T-helper 2 cell (primary cell): ENCODE data around the gene ZBTB48.
A peak's percentile ranks its signal among the peaks of the same experiment; 100 is the strongest.

Experiments
- DNase-seq, 5 experiments: peaks; one replicate each; pipeline versions ENCODE4 v3.0.0 to v3.0.0-alpha.2; 2012 to 2022

ZBTB48 gene

DNA sequence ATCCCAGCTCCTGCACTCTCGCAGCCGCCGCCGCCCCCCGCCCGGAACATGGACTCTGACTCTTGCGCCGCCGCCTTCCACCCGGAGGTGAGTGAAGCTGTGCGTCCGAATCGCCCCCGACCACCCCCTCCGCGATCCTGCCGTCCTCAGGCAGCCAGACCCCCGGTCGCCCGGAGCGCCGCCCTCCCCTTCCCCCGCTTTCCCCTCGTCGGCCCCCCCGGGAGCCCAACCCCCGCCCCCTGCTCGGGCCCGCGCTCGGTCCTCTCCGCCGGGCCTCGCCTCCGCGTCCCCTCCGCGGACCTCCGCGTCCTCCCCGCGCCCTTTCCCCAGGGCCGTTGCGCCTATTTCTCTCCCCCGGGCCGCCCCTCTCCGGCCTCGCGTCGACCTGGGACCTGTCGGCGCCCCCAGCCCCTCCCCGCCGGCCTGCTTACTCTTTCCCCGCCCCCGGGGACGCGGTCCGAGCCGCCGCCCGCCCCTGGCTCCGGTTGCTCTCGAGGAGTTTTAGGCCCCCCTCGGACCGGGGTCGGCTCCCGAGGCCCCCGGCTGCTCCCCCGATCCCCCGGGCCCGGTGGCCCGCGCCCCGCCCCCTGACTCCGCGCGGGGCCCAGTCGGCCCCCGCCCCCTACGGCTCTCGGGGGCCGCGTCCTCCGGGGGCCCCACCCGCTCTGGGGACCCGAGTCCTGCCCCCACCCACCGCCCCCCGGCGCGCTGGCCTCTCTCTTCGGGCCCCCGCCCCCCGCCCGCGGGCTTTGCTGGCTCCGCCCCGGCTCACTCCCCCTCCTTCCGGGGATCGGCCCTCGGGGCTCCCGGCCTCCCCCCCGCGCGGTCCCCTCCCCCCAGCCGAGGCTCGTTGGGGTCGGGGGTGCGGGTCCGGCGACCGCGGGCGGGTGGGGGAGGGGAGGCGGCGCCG lies 34.5 kb downstream of the ZBTB48 start:
- DNase-seq: peak; percentile 27 to 54 (median 42)

DNA sequence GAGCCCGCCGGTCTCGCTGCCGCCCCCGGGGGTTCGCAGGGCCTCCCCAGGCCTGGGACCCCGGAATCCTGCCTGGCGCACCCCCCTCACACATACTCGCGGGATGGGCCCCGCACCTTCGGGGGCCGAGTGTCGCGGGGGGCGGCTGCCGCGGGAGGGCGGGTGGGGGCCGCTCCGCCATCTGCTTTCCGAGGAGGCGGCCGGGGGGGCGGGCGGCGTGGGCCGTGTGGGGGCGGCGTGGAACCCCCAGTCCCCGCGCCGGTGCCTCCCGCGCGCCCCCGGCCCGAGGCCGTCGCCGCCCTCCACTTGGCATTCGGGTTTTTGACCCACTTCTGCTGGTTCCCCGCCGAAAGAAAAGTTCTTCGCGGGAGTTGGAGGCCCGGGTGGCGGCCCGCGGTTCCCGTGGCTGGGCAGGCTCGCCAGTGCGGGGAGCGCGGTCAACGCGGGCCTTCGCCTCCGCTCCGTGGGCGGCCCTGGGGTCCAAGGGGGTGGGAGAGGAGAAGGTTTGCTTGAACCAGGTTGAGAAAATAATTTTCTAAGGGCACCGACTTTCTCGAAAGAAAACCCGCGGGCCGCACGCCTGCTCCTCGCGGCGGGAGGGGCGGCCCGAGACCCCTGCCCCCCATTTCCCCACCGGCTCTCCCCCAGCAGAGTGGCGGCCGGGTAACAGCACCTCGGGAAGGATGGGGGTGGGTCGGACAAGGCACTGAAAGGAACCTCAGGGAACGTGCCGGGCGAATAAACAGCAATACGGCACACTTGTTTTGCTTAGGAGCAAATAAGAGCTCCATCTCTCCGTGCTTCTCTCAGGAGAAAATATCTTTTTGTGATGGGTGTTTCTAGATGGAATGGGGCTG lies 35.4 kb downstream of the ZBTB48 start:
- DNase-seq: no peak

- no peak for DNase-seq
Measured at GRCh38 chr1:6619045-6619444, 39.3 kb downstream of the ZBTB48 start.

- DNase-seq: no peak
Measured at GRCh38 chr1:6621429-6622391, 41.9 kb downstream of the ZBTB48 start.

DNA sequence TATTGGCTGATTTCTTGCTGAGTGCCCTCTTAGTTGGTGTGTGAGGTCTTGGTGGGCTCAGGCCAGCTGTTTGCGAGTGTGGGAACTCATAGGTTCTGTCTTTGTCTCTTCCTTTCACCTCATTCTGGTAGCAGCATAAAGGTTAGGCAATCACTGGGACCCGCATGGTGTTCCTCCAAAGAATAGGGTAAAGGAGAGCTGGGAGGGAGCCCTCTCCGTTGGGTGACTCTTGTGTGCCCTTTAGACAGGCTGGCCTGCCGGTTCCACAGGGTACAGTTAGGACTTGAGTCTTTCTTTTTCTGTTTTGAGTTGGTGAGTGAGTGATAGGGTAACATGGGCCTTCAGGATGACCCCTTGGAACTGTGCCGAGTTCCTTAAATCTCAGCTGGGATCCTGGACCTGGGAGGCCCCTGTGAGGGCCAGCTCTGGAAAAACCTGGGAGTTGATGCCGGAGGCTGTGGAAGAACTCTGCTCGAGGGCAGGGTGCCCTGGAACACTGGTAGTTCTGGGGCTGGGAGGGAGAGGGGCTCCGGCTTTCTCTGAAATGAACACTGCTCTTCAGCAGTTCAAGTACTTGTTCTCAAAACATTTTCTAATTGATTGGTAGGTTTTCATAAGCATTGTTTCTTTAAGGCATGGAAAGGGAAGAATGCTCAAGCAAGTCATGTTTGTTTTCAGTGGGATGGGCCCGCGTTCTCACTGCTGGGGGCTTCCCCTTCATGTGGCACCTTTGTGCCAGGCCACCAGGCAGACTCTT lies 42.8 kb downstream of the ZBTB48 start:
- DNase-seq: no peak

GRCh38 chr1:6623269-6623965 lies 43.6 kb downstream of the ZBTB48 start:
- no peak for DNase-seq

- peak; percentile 75 to 90 (median 86) for DNase-seq
Measured at GRCh38 chr1:6624710-6625583, 45.2 kb downstream of the ZBTB48 start, which contains the start of gene THAP3. THAP3 (plus strand) TSS chr1:6624868; CDS start chr1:6625219, 351 bp downstream.

DNA sequence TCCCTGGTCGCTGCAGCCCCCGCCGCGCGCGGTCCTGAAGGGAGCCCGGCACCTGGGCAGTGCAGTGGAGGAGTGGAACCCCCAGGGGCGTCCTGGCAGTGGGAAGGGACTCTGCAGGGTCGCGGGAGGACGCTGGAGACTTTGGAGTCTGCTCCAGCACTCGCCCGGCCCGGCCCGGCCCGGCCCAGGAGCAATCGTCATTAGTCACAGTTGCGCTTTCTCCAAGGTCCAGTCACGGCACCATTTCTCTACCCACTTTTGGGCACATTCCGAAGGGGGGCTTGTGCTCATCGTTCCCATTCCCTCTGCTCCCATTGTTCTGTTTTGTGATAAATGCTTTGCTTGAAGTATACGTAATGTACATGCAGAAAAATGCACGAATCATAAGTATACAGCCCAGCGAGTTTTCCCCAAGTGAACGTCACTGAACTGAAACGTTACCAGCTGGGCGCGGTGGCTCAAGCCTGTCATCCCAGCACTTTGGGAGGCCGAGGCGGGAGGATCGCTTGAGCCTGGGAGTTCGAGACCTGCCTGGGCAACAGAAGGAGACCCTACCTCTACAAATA lies 45.9 kb downstream of the ZBTB48 start:
- DNase-seq: peak in 1 of 5 experiments; percentile 43

DNA sequence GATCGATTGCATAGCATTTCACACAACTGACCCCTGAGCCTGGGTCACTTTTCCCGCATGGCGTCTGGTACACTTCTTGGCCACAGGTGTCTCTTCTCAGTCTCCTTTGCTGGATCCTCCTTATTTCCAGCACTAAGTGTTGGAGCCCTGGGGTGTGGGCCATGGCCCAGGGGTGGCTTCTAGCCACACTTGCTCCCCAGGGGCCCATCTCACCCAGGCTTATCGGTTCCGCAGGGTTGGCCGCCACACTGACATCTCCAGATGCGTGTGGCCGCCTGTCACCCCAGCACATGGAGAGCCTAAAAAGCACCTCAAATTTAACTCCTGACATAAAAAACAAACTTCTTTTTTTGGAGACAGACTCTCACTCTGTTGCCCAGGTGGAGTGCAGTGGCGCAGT lies 47.2 kb downstream of the ZBTB48 start:
- DNase-seq: no peak

GRCh38 chr1:6627841-6628545 lies 48.2 kb downstream of the ZBTB48 start:
- no peak for DNase-seq

DNA sequence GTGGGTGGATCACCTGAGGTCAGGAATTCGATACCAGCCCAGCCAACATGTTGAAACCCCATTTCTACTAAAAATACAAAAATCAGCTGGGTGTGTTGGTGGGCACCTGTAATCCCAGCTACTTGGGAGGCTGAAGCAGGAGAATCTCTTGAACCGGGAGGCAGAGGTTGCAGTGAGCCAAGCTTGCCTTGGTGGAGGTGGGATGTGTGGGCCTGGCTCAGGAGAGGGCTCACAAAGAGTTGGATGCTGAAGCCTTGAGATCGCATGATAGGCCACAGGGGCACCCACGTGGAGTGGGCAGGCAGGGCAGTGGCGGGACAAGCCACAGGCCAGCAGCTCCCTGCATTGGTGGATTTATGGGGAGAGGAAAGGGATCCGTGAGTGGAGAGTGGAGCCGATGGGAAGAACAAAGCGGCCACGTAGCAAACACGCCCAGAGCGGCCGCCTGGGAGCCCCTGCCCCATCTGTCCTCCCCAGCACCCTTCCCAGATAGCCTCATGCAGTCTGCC lies 49.2 kb downstream of the ZBTB48 start:
- DNase-seq: no peak

DNA sequence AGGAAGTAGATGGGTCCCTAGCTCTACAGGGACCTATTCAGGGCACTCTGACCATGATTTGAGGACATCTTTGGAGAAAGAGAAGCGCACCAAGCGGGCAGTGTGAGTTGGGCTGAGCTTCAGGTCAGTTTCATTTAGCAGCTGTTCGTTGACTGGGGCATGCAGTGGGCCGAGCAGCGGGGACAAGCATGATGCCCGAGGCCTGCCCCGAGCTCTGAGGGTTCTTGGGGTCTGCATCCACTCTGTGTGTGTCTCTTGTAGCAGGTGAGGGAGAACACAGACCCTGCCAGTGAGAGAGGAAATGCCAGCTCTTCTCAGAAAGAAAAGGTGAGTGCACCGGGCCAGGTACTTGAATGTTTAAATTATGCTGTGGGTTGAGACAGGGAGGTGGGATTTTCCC lies 50.2 kb downstream of the ZBTB48 start:
- no peak for DNase-seq

- no peak for DNase-seq
Measured at GRCh38 chr1:6631058-6631457, 51.3 kb downstream of the ZBTB48 start.

DNA sequence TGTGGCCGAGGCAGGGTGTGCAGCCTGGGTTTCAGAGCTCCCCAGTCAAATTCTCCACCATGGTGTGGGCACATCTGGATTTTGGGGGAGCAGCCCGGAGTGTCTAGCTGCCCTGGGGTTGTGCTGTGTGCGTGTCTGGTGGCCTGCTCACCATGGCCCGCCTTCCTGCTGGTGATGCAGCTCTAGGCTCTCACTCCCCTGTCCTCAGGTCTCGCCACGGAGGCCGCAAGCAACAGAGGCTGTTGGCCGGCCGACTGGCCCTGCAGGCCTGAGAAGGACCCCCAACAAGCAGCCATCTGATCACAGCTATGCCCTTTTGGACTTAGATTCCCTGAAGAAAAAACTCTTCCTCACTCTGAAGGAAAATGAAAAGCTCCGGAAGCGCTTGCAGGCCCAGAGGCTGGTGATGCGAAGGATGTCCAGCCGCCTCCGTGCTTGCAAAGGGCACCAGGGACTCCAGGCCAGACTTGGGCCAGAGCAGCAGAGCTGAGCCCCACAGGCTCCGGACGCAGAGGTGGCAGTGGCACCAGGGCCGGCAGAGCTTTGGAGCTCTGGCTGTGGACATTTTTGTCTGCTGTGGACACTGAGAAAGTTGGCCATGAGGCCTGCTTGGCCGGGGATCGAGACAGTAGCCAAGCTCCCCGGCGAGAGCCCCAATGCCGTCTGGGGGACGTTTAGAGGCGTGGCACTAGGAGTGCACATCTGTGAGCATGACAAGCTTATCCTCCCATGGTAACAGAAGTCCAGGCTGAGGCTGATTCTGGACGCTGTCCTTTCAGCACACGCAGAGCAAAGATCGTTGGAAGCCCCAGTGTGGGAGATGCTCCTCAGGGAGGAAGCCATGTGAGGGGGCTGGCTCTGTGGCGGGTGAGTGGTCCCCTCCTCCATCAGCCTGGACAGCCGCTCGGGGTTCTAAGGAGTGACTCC lies 53.1 kb downstream of the ZBTB48 start:
- DNase-seq: no peak

- DNase-seq: peak in 3 of 5 experiments; percentile 12 to 33 (median 15)
Measured at GRCh38 chr1:6634371-6635052, 54.7 kb downstream of the ZBTB48 start.

- no peak for DNase-seq
Measured at GRCh38 chr1:6635161-6635909, 55.5 kb downstream of the ZBTB48 start.
